ENCODE results near the gene GPLD1. TPM values are rescaled to one million over a fixed set of nuclear protein-coding genes. Genes with fewer than 3 reads are reported as not detected.
A peak's percentile ranks its signal among the peaks of the same experiment; 100 is the strongest.

Gene GPLD1
- polyA plus RNA-seq, 1 donor: 5.3 TPM

DNA sequence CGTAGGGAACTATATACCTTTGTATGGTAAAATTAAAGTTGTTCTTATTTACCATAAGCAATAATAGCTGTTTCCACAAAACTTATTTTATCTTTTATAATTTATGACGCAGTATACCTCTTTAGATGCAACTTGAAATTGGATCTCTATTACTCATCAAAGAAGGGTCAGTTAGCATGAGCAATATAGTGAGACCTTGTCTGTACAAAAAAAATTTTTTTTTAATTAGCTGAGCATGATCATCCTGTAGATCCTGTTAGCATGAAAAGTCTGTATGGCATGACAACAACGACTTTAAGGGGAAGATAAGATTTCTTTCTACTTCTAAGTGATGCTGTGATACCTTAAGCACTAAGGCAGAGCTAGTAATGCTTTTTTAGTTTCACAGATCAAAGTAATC is 11.3 kb upstream of the GPLD1 start:
- DNase-seq: no peak

DNA sequence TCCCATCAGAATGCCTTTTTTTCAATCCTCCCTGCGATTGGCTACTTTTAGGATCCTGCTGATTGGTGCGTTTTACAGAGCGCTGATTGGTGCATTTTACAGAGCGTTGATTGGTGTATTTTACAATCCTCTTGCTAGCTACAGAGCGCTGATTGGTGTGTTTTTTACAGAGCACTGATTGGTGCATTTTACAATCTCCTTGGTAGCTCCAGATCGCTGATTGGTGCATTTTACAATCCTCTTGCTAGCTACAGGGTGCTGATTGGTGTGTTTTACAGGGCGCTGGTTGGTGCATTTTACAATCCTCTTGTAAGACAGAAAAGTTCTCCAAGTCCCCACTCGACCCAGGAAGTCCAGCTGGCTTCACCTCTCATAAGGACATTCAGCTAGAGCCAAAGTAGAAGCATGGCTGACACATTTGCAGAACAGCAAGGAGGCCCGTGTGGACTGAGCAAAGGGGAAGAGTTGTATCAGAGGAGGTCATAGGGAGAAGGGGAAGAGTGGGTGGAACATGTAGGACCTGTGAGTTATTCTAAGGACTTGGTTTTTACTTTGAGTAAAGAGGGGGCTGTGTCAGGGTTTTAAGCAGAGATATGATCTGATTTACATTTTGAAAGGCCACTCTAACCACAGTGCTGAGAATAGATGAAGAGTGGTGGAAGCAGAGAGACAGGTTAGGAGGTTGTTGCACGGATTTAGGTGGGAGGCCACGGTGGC is 8.0 kb upstream of the GPLD1 start:
- DNase-seq: no peak

DNA sequence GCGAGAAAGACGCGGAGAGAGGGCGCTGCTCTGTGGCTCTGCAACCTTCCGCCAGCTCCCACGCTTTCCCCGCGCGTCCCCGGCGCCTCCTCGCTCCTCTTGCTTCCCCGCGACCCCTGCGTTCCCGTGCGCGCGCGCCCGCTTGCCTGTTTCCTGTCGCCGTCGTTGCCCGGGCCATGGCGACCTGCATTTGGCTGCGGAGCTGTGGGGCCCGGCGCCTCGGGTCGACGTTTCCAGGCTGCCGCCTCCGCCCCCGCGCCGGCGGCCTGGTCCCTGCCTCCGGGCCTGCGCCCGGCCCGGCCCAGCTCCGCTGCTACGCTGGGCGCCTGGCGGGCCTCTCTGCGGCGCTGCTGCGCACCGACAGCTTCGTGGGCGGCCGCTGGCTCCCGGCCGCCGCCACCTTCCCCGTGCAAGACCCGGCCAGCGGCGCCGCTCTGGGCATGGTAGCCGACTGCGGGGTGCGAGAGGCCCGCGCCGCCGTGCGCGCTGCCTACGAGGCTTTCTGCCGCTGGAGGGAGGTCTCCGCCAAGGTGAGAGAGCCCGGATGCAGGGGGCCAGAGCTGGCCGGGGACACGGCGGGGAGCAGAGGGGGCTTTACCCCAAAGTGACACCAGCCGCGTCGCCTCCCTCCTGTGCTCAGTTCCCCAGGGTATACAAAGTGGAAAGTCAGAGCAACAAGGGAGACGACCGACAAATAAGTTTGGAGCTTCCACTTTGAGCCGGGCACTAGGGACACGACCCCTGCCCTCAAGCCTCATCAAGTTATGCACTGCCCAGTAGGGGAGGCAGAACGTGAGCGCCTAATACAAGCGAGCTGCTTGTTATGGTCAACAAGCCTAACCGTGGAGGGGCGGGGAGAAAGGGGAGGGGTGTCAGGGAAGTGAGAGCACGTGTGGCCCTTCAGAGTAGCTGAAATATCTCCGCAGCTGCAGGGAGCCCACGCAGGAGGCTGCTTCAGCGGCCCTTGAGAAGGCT is 5.7 kb upstream of the GPLD1 start, which contains the start of gene ALDH5A1:
Gene ALDH5A1, plus strand, starts transcription at position 149 of the 975 bp plus-strand sequence. Its CDS starts 28 bp downstream, at position 177.
- DNase-seq: peak; percentile 83

DNA sequence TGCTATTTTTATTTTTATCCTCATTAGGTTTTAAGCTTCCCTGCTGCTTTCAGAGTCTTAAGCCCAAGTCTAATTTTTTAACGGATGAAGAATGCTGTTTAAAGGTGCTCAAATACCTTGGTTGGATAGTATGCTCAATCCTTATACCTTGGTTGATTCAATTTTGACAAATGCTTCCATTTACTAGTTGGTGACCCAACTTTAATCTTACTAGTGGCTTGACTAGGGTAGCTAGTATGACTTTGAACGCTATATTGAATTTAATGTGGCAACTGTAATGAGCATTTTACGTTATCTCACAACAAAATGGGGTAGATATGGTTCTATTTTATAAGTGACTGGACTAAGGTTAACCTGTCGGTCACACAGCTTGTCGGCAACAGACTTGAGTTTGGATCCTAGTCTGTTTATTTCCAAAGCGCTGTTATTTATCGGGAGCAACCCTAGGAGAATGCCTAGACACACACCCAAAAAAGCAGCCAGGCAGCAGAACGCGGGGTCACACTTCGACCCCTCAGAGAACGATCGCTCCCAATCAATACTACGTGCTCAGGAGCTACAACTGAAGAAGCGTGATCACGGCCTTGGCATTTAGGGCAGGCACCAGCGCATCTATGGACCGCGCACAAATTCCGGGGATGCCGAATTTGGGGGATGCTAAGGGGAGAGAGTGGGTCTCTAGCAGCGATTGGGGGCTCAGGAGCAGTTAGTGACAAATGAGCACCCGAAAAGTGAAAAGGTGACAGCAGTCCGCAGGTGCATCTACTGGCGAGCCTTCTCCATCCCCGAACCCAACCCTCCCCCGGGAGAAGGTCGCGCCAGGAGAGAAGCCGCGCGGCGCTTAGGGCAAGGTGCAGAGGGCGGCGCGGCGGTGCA is 4.8 kb upstream of the GPLD1 start:
- DNase-seq: no peak

DNA sequence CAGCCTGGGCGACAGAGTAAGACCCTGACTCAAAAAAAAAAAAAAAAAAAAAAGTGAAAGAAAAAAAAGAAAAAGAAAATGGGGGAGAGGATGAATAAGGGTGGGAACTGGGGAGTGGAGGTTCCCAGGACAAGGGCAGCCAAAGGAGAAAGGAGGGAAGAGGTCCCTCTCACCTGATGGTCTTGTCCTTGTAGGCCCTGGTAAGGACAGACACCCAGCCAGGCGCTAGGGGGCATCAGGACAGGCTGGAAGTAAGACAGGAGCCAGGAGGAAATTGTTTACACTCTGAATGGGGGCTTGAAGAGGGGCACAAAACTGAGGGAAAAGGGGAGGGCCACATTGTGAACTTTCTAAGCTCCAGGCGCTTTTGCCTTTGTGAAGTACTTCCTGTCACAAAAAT is 3.1 kb upstream of the GPLD1 start:
- no peak for DNase-seq

DNA sequence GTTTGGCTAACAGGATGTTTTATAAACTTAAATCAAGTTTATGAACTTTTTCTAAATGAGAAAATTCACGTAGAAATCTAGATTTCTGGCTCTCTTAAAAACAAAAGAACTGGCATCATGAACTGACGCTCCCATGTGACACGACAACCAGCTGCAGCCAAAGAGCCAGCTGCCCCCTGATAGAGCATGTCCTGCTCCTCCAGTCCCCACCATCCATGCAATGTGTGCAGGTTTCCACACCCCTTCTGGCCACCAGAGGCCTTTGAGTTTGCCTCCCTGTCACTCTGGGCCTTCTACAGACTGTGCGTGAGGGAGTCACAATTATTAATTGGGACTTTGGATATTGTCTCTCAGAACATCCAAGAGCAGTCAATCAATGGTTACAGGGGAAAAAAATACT is 1.6 kb upstream of the GPLD1 start:
- DNase-seq: no peak

DNA sequence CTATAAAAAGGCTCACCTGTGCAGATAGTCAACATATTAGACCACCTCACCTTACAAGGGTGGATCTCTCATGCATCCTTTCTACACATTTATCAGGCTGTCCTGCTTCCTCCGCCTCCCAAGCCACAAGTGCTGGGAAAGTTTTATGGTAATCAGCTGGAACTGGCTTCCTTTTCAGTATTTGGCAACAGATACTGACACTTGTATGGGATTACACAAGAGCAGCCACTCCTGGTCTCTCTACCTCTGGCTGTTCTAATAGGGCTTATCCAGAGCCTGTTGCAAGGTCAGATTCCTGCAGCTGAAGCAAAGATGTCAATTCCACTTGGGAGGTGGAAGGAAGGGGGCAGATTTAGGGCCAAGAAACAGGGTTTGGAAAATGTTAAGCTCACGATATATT is 503 bp upstream of the GPLD1 start:
- DNase-seq: no peak

DNA sequence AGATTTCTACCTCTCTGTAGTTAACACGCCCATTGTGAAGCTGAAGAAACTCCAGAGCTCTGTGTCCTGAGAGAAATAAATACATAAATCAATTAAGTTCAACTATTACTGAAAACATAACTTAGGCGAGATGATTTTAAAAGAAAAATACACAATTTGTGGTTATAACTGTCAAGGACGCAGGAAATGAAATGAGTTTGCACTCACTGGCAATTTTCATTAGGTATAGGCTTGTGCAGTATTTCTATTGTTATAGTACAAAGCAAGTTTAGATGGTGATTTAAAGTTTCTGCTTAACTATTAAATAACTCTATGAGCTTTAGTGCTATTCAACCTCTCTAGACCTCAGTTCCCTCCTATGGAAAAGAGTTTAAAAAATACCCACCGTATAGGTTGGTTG is 3.3 kb downstream of the GPLD1 start:
- no peak for DNase-seq

DNA sequence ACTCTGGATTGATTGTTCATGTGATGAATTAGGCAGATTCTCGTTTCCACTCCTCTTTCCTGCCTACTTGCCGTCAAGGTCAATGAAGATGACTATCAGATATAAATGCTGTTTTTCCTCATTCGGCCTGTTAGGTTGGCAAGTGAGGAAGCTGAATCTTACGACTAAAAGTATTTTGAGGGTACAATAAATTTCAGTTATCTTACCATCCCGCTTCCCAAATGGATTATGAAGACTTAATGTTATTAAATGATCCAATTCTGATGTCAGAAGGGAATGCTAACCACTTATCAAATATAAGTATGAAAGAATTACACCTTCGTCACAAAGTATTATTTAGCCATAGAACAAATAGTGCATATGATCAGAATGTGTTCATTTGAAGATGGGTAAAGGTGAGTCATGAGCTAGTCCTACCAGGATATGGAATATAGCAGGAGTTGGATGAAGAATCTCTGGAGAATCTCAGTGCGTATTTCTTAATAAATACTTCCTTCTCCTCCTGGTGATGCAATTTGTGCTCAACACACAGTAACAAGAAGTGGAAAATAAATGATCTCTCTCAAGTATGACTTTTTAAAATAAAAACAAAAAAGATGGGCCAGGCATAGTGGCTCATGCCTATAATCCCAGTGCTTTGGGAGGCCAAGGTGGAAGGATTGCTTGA is 4.6 kb downstream of the GPLD1 start:
- no peak for DNase-seq

DNA sequence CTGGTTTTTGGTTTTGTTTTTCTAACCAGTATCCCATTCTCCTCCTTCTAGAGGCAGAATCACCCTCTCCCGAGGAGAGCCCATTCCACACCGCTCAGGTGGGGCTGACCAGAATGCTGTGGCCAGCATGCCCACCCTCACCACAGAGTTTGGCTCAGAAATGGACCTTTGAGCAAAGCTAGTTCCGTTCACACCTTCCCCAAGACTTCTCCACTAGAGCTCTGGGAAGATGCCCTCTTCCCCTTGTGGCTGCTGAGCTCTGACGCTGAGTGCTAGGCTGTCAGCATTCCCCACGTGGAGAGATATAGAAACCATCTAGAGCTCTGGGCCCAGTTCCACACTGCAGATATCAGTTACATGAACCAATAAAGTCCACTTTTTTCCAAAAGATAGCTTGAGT is 7.9 kb downstream of the GPLD1 start:
- no peak for DNase-seq

DNA sequence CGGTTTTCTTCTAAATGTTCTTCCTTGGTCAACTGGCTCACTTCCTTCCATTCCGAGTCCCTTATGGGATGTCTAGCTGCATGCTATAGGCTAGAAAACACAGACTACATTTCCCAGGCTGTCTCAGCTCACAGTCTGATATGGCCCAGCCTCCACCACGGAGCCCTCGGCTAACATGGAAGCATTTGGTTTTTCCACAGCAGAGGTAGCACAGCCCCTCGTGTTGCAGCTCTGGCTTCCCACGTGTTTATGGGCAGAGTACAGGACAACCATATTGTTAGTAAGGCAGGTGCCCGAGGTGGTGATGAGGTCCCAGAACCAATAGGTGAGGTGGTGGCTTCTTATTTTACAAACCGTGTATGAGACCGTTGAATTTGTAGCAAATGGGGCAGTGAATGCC is 8.7 kb downstream of the GPLD1 start:
- no peak for DNase-seq

DNA sequence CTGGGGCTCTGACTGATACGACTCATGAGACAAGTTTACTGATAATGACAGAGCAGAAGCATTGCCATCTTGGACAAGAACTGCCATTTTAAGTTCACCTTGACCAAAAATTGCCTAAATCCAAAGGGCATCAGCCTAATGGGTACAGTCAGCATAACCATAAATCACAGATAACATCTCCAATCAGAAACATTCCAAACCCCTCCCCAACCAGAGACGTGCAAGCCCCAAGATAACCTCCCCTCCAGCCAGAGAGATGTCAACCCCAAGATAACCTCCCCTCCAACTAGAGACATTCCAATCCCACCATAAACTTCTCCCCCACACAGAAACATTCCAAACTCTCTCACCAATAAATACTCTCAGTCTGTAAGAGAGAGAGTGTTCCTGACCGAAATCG is 10.5 kb downstream of the GPLD1 start:
- DNase-seq: no peak

DNA sequence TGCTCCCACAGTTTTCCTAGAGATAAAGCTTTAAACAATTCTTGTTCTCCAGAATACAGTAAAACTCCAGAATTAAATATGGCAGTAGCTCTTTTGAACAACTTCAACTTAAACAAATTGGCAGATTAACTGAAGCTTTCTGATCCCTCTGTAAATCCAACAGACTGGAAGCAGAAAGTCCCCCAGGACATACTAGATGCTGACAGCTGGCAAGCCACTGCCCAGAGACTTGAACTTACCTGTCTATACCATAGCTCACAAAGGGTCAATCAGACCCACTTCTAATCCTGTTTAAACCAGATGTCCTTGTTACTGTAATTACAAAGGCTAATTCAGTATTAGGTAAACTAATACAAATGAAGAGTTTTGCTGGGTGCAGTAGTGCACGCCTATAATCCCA is 12.3 kb downstream of the GPLD1 start:
- no peak for DNase-seq

DNA sequence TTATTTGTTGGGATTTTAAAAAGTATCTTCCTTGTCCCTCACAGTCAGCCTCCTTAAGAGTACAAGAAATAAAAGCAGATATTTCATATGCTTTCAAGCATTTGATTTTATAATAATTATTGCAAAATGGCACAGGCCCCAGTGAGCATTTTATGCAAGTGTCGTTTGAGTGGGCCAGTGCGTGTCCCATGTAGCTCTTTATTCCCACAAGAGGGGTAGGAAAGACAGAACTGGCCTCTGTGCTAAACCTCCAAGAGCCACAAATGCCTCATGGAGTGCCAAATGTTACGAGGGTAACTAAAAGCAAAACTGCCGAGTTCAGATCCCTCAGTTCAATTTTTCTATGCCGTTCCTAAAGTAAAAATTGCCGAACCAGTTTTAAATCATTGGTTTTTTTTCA is 12.7 kb downstream of the GPLD1 start:
- no peak for DNase-seq

DNA sequence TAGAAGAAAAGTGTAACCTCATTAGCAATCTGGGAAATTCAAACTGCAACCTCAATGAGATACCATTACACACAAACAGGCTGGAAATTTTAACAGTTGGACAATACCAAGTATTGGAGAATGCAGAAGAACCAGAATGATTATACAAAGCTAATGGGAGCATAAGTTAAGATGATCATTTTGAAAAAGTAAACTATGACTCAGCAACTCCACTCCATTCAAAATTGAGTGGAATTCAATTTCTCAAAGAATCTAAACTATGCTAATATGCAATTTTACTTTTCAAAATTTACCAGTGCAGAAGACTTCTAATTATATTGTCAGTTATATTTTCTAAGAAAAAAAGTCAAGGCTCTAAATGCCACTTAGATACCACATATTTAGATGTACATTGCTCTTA is 17.2 kb downstream of the GPLD1 start:
- DNase-seq: no peak

DNA sequence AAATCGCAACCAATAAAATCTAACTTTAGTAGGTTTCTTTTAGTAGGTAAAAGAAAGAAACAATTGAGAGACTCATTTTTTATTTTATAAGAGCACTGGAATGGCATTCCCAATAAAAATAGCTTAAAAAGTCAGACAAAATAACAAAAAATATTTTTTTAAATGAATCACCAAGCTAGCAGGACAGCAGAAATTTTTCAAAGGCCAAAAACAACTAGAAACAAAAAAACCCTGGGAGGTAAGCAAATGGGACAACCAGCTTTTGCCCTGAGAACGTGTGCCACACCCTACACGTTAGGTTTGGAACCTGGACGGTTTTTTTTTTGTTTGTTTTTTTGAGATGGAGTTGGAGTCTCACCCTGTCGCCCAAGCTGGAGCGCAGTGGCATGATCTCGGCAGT is 19.6 kb downstream of the GPLD1 start:
- DNase-seq: no peak

DNA sequence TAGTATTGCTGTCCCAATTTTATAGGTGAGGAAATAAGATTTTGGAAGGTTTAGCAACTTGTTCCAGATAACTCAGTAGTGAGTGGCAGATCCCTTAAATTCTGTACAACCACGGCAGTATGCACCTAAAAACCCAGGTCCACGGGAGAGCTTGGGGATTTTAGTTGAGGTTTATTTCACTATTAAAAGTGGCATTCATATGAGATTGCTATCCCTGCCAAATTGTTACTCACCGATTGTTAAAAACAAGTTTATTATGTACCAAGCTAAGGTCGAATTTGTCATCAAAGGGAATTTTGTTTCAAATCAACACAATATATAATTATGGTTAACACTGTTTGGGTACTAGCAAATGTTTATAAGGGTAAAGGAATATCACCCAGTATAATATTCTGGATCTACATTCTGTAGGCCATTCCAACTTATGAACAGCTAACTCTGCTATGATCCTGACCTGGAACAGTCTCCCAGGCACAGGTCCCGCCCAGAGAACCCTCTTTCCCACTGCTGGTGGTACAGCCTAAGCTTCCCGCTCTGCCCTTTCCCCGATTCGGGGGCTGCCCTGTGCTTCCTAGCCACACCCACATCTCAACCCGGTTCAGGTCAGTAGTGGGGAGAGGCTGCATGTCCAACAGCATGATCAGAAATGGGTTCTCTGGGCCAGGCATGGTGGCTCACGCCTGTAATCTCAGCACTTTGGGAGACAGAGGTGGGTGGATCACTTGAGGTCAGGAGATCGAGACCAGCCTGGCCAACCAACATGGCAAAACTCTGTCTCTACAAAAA is 24.9 kb downstream of the GPLD1 start:
- DNase-seq: no peak

DNA sequence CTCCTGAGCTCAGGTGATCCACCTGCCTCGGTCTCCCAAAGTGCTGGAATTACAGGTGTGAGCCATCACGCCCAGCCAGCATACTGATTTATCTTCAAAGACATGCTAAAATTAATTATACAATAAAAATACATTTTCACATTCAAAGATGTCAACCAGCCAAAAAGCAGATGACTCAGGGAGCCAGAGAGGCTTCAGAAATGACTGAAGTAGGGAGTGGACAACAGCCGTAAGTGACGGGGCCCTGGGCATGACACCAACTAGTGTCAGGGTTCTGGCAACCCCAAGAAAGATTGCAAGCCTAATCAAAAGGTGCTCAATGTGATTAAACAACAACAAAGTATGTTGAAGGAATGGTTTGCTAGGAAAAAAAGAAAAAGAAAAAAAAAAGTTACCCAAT is 28.4 kb downstream of the GPLD1 start:
- DNase-seq: no peak

DNA sequence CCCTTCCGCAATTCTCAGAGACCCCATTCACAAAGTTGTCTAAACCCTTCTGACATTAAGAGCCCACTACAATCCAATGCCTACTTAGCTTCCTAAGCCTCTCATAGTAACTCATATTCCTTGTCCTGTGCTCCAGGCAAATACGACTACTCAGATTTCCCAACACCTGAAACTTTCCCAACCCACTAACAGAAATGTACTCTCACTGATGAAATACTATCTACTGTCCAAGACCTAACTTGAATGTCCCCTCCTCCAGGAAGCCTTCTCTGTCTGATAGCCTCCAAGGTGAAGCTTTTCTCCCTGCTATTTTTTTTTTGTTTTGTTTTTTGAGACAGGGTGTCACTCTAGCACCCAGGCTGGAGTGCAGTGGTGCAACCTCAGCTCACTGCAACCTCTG is 30.4 kb downstream of the GPLD1 start:
- no peak for DNase-seq

DNA sequence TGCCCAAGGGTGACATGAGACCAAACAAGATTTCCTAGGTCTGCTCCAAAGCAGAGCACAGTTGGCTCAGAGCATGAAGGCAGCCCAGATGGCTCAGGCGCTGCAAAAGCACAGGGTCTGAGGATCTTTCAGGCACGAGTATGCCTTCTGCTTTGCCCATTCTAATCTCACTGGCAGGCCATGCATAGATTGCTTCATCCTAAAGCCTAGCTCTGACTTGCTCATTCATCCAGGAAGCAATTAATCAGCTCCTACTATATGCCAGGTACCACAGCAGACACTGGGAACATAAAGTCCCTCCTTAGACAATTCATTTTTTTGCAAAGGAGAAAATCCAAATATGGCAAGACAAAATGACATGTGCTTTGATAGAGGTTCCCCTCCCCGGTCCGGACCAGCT is 31.2 kb downstream of the GPLD1 start:
- no peak for DNase-seq

DNA sequence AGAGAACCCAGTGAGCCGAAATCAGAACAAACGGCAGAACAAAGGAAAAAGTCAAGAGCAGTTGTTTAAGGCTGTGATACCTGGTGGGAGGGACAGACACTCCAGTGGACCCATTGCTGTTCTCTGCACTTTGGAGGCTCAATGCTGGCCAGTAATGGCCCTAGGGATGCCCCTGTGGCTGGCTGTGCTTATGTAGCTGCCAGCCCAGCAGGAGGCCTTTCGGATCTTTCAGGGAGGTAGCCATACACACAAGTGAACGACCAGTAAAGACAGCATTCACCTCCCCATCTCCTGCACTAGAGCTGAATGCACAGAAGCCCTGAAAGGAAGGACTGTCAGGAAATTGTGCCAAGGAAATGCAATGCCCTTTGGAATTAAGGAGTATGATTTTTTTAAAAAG is 34.3 kb downstream of the GPLD1 start:
- no peak for DNase-seq
